ENCODE data around the gene HAPLN3.

DNA sequence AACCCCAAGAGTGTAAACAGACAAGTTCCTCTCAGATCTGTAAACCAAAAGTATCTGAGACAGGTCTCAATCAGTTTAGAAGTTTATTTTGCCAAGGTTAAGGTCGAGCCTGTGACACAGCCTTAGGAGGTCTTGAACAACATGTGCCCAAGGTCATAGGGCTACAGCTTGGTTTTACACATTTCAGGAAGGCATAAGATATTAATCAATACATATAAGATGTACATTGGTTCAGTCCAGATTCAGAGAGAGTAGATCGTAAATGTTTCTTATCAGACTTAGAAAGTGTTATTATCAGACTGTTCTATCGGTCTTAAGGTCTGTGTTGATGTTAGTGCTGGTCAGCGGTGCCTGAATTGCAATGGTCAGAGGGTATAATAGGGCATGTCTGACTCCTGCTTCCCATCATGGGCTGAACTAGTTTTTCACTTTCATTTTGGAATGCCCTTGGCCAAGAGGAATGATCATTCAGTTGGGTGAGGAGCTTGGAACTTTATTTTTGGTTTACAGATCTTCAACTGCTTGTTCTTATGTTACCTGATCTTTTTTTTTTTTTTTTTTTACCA, 44.8 kb upstream of the HAPLN3 start:
- TF ChIP-seq, protein P1, sequence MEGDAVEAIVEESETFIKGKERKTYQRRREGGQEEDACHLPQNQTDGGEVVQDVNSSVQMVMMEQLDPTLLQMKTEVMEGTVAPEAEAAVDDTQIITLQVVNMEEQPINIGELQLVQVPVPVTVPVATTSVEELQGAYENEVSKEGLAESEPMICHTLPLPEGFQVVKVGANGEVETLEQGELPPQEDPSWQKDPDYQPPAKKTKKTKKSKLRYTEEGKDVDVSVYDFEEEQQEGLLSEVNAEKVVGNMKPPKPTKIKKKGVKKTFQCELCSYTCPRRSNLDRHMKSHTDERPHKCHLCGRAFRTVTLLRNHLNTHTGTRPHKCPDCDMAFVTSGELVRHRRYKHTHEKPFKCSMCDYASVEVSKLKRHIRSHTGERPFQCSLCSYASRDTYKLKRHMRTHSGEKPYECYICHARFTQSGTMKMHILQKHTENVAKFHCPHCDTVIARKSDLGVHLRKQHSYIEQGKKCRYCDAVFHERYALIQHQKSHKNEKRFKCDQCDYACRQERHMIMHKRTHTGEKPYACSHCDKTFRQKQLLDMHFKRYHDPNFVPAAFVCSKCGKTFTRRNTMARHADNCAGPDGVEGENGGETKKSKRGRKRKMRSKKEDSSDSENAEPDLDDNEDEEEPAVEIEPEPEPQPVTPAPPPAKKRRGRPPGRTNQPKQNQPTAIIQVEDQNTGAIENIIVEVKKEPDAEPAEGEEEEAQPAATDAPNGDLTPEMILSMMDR (IDR thresholded peaks at IDR 0.05), result no peak
- no peak for TF ChIP-seq POLR2A (IDR thresholded peaks at IDR 0.05)
- no peak for TF ChIP-seq POLR2AphosphoS5 (IDR thresholded peaks at IDR 0.05)
